ENCODE data around the gene IGFBP5. TPM values are rescaled to one million over a fixed set of nuclear protein-coding genes. Genes with fewer than 3 reads are reported as not detected.

IGFBP5 gene
- polyA plus RNA-seq, 1 of the 3 experiments (the other 2 are of a cell fraction), result 323 TPM

DNA sequence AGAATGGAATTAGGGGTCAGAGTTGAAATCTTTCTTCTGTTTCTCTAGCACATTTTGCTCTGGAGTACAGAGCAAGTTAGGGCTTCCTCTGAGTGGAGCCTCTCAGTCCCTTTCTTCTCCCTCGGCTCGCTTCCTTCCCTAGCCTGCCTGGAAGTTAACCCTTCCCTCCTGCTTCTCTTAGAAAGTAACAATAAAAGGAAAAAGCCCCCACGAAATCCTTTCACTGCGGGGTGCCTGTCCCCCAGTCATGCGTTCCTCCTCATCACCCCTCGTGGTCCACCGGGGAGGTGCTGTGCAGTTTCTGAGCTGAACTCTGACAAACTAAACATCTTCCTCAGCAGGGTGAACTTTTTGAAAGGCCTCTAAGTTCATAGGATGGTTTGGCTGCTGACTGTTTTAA is 60.2 kb downstream of the IGFBP5 start (continued):
- no peak for TF ChIP-seq GABPA (IDR thresholded peaks at IDR 0.05; ENCODE audit: low read depth)
- no peak for TF ChIP-seq ELF1 (IDR thresholded peaks at IDR 0.05)
- TF ChIP-seq TAF1 (IDR thresholded peaks at IDR 0.05; ENCODE audit: borderline replicate concordance, low read depth, low read length), result no peak
- no peak for TF ChIP-seq RAD21 (IDR thresholded peaks at IDR 0.05; ENCODE audit: low read length)
- TF ChIP-seq RFX5 (IDR thresholded peaks at IDR 0.05; ENCODE audit: low read length), result no peak

DNA sequence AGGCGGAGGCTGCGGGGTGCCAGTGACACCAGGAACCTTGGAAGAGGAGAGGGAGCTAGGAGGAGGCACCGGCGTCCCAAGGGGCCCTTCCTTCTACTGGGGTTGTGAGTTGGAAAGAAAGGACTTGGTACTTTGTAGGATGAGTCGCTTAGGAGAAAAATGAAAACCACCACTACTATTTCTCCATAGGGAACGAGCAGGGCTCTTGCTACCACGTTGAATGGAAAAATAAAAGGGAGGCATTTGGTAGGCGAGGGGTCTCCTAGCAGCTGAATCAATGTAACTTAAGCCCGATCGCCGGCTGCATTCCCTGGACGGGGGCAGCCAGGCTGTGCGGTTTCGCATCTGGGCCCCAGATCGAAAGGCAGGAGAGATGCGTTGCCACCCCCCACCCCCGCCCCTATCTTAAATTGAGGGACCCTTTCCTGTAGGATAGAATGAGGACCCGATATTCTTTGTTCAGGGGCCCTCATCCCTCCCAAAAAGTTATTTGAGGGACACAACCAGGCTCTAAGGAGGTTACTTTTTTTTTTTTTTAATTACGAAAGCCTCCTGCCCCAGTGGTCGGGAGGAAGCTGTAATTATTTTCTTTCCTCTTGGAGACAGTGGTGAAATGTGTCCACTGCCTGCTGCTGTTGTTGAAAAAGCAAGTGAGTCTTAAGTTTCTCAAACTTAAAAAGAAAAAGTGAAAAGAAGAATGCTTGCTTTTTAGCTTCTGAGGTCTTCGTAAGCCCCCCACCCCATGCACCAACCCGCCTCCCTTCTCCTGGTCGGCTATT is 60.8 kb downstream of the IGFBP5 start:
- H3K9ac ChIP-seq, result peak overlapping the region; percentile 83
- peak overlapping the region; percentile 99 for H3K4me2 ChIP-seq
- H3K4me1 ChIP-seq (ENCODE audit: control insufficient read depth in 1 of 2, insufficient read depth in 2 of 2, low read depth in 1 of 2, low read length in 1 of 2), result peaks cover 13 to 26% of the 10 kb centered on the region in 2 experiments; a peak in 2 of 4 replicates
- no peaks in the 10 kb centered on the region for H3K27me3 ChIP-seq (ENCODE audit: insufficient read depth)
- H3K79me2 ChIP-seq (ENCODE audit: insufficient read depth), result peaks cover 57% of the 10 kb centered on the region
- peaks cover 3% of the 10 kb centered on the region for H3F3A ChIP-seq (replicated peaks; ENCODE audit: insufficient read depth)
- 9% methylated on average over 23 of the region's 23 CpGs for WGBS (ENCODE audit: low lambda C conversion rate)
- CTCF ChIA-PET, result interaction anchor here (0.6 to 8.1 kb wide), 10 partner anchors 10 to 117 kb away, joined by 3 to 82 read pairs (median 5); no protein-coding TSS in a partner anchor
- peak; percentile 59 for DNase-seq
- H3K36me3 ChIP-seq (replicated peaks in 1 of 2; ENCODE audit: control insufficient read depth in 1 of 2, insufficient read depth in 2 of 2, low read length in 1 of 2), result peaks cover 0 to 9% of the 10 kb centered on the region in 2 experiments
- H3K27ac ChIP-seq (ENCODE audit: low read depth in 2 of 2, low read length in 1 of 2), result peak overlapping the region; percentile 67 to 87
- no peaks in the 10 kb centered on the region for H3K9me2 ChIP-seq
- TF ChIP-seq MXI1 (IDR thresholded peaks at IDR 0.05; ENCODE audit: low read depth, low read length) (no peak), FOXM1 (IDR thresholded peaks at IDR 0.05; ENCODE audit: low read depth) (no peak), ELF1 (IDR thresholded peaks at IDR 0.05) (no peak), POLR2AphosphoS5 (IDR thresholded peaks at IDR 0.05; ENCODE audit: low read depth, low read length) (no peak)
- TF ChIP-seq, protein P1, sequence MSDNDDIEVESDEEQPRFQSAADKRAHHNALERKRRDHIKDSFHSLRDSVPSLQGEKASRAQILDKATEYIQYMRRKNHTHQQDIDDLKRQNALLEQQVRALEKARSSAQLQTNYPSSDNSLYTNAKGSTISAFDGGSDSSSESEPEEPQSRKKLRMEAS (IDR thresholded peaks at IDR 0.05; ENCODE audit: low read depth), result 0 out of 2 replicates have a peak, but pooled peaks have one; percentile 4
- peak overlapping the region; percentile 73; the same call in 1 of the 2 replicates for H2AFZ ChIP-seq (ENCODE audit: low read depth)
- H4K20me1 ChIP-seq (ENCODE audit: insufficient read depth), result no peaks in the 10 kb centered on the region
- POLR2A ChIA-PET, result no interaction called here
- peak overlapping the region; percentile 86 to 99 for H3K4me3 ChIP-seq (ENCODE audit: low read depth in 2 of 2, low read length in 1 of 2)
- H3K9me3 ChIP-seq, result no peaks in the 10 kb centered on the region

DNA sequence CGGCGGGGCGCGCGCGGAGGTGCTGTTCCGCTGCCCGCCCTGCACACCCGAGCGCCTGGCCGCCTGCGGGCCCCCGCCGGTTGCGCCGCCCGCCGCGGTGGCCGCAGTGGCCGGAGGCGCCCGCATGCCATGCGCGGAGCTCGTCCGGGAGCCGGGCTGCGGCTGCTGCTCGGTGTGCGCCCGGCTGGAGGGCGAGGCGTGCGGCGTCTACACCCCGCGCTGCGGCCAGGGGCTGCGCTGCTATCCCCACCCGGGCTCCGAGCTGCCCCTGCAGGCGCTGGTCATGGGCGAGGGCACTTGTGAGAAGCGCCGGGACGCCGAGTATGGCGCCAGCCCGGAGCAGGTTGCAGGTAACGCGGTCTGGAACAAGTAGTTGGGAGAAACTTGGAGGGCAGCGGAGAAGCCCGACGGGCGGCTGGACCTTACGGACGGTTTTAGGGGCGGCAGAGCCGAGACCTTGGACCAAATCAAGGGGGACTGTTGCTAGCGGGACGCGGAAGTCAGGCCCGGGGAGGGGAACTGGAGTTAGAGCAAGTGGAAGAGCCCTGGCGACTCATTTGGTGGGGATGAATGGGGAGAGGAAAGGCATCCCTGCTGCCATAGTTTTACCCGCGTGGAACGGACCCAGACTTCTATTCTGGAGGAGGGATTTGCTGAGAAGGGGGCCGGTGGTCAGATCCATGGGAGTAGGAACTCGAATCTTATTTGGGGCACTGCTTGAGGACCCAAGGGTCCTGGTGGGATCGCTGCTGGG is 61.6 kb downstream of the IGFBP5 start:
- Histone ChIP-seq H3K79me2 (ENCODE audit: insufficient read depth) (peaks cover 49% of the 10 kb centered on the region), H3K27me3 (ENCODE audit: insufficient read depth) (no peaks in the 10 kb centered on the region), H3K4me2 (peak overlapping the region; percentile 99), H3K9me3 (no peaks in the 10 kb centered on the region), H3F3A (replicated peaks; ENCODE audit: insufficient read depth) (peaks cover 3% of the 10 kb centered on the region), H3K4me3 (ENCODE audit: low read depth in 2 of 2, low read length in 1 of 2) (peak overlapping the region; percentile 86 to 99), H4K20me1 (ENCODE audit: insufficient read depth) (no peaks in the 10 kb centered on the region), H3K4me1 (ENCODE audit: control insufficient read depth in 1 of 2, insufficient read depth in 2 of 2, low read depth in 1 of 2, low read length in 1 of 2) (peaks cover 13 to 26% of the 10 kb centered on the region in 2 experiments; a peak in 2 of 4 replicates), H3K36me3 (replicated peaks in 1 of 2; ENCODE audit: control insufficient read depth in 1 of 2, insufficient read depth in 2 of 2, low read length in 1 of 2) (peaks cover 0 to 9% of the 10 kb centered on the region in 2 experiments), H2AFZ (ENCODE audit: low read depth) (peak overlapping the region; percentile 73; the same call in 1 of the 2 replicates), H3K27ac (ENCODE audit: low read depth in 2 of 2, low read length in 1 of 2) (peak overlapping the region; percentile 67 to 87; a peak in 3 of 4 replicates), H3K9me2 (no peaks in the 10 kb centered on the region), H3K9ac (peak overlapping the region; percentile 83)
- TF ChIP-seq JUND (IDR thresholded peaks at IDR 0.05) (no peak), YY1 (IDR thresholded peaks at IDR 0.05; ENCODE audit: low read depth) (no peak), ELF1 (IDR thresholded peaks at IDR 0.05) (0 out of 2 replicates have a peak, but pooled peaks have one; percentile 16), NRF1 (IDR thresholded peaks at IDR 0.05; ENCODE audit: low read depth, low read length) (no peak), RAD21 (IDR thresholded peaks at IDR 0.05; ENCODE audit: low read length) (no peak), TAF1 (IDR thresholded peaks at IDR 0.05; ENCODE audit: borderline replicate concordance, low read depth, low read length) (0 out of 2 replicates have a peak, but pooled peaks have one; percentile 12)
- TF ChIP-seq, protein P1 (IDR thresholded peaks at IDR 0.05; ENCODE audit: low read depth), result no peak
- CTCF ChIA-PET, result interaction anchor here (0.6 to 8.1 kb wide), 11 partner anchors 10 to 116 kb away, joined by 3 to 82 read pairs (median 5); no protein-coding TSS in a partner anchor
- DNase-seq, result peak; percentile 79
- WGBS (ENCODE audit: low lambda C conversion rate), result under 1% methylated on average over 23 of the region's 71 CpGs
- POLR2A ChIA-PET, result no interaction called here
